ENCODE measurements around the gene RPUSD3. TPM values are rescaled to one million over a fixed set of nuclear protein-coding genes. Genes with fewer than 3 reads are reported as not detected.

The RPUSD3 gene
- total and polyA plus RNA-seq, 9 of the 15 experiments (the other 6 are each of a cell fraction or from before 2014, with no cell fraction given), result 13.8 to 99.0 (median 59.3) TPM

DNA sequence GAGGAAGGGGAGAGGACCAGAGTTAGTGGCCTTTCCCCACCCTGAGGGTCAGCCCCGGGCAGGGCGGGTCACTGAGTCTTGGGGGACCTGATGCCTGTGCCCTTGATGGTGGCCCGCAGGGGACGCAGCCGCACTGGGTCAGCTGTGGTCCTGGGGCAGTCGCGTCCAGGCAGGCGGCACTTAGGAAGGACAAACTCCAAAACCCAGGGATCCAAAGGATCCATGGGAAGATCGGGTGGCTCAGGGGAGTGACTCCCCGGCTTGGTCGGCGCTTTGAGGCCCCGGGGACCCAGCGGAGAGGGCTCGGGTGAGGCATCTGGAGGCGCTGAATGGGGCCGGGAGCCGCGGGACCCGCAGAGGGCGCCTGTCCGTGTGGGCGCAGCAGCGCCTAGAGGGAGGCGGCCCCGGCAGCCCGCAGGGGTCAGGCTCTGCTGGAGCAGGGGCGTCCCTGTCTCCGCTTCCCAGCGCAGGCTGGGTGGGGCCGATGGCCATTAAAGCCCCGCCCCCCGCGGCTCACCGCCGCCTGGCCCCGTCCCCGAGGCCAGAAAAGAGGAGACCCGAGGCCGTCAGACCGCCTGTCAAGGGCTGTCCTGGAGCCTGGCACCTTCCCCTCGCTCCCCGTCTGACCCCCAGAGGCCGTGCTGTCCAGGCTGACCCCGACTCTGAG lies 18.7 kb upstream of the RPUSD3 start (continued):
- TF ChIP-seq BCLAF1 (IDR thresholded peaks at IDR 0.05; ENCODE audit: borderline replicate concordance in 1 of 2, control insufficient read depth in 1 of 2, low read depth in 2 of 2, low read length in 1 of 2), result no peak
- TF ChIP-seq ARID2 (IDR thresholded peaks at IDR 0.05), result no peak
- no peak for TF ChIP-seq NUFIP1 (IDR thresholded peaks at IDR 0.05; ENCODE audit: partially characterized antibody)
- no peak; the same call in 1 of the 2 replicates for TF ChIP-seq ELK1 (CRISPR knock-in tag; IDR thresholded peaks at IDR 0.05)
- no peak for TF ChIP-seq GABPA (tag; conservative IDR thresholded peaks at IDR 0.05; ENCODE audit: low read depth)
- no peak for TF ChIP-seq KAT8 (IDR thresholded peaks at IDR 0.05; ENCODE audit: low read depth)
- TF ChIP-seq NCOA6 (IDR thresholded peaks at IDR 0.05), result no peak
- TF ChIP-seq ZNF124 (CRISPR knock-in tag; IDR thresholded peaks at IDR 0.05), result 0 out of 2 replicates have a peak, but pooled peaks have one; percentile 29
- TF ChIP-seq ARID1B (IDR thresholded peaks at IDR 0.05), result peak; percentile 46
- TF ChIP-seq BCL6 (CRISPR knock-in tag; IDR thresholded peaks at IDR 0.05), result no peak
- peak; percentile 73; the same call in 1 of the 2 replicates for TF ChIP-seq HLTF (IDR thresholded peaks at IDR 0.05)
- no peak for TF ChIP-seq GTF2E2 (tag; IDR thresholded peaks at IDR 0.05)
- no peak; the same call in 1 of the 2 replicates for TF ChIP-seq ZBTB1 (CRISPR knock-in tag; IDR thresholded peaks at IDR 0.05; ENCODE audit: borderline replicate concordance, low read depth)
- TF ChIP-seq MAFG (tag; conservative IDR thresholded peaks at IDR 0.05), result no peak
- TF ChIP-seq, protein P1, sequence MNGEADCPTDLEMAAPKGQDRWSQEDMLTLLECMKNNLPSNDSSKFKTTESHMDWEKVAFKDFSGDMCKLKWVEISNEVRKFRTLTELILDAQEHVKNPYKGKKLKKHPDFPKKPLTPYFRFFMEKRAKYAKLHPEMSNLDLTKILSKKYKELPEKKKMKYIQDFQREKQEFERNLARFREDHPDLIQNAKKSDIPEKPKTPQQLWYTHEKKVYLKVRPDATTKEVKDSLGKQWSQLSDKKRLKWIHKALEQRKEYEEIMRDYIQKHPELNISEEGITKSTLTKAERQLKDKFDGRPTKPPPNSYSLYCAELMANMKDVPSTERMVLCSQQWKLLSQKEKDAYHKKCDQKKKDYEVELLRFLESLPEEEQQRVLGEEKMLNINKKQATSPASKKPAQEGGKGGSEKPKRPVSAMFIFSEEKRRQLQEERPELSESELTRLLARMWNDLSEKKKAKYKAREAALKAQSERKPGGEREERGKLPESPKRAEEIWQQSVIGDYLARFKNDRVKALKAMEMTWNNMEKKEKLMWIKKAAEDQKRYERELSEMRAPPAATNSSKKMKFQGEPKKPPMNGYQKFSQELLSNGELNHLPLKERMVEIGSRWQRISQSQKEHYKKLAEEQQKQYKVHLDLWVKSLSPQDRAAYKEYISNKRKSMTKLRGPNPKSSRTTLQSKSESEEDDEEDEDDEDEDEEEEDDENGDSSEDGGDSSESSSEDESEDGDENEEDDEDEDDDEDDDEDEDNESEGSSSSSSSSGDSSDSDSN (IDR thresholded peaks at IDR 0.05; ENCODE audit: borderline replicate concordance in 1 of 2, low read depth in 2 of 2, low read length in 2 of 2), result peak; percentile 52 to 94; a peak in 3 of 4 replicates
- no peak for TF ChIP-seq ZNF316 (IDR thresholded peaks at IDR 0.05)
- TF ChIP-seq NFYB (IDR thresholded peaks at IDR 0.05; ENCODE audit: extremely low read depth, insufficient read length), result no peak
- TF ChIP-seq CREB3L1 (IDR thresholded peaks at IDR 0.05; ENCODE audit: borderline replicate concordance, low read depth), result no peak
- no peak for TF ChIP-seq MED1 (CRISPR knock-in tag; IDR thresholded peaks at IDR 0.05; ENCODE audit: borderline replicate concordance)
- peak; percentile 88; the same call in 1 of the 2 replicates for TF ChIP-seq CBX1 (IDR thresholded peaks at IDR 0.05; ENCODE audit: low read depth)
- no peak; the same call in 1 of the 2 replicates for TF ChIP-seq STAT5A (IDR thresholded peaks at IDR 0.05; ENCODE audit: borderline replicate concordance, low read length)

All from K562 (cell line).